Tibial nerve (tissue), 4 donors: Measurements from ENCODE around the gene CCDC171.

ENCODE experiments used
- EP300 ChIP-seq, 2 donors: sonication (generic); formaldehyde crosslinking; IDR thresholded peaks; one replicate each; pipeline ENCODE4 v1.6.1; 2017; ENCODE audit warnings: antibody characterized with exemption in 2 of 2, mild to moderate bottlenecking in 1 of 2
- POLR2A ChIP-seq, 2 donors: fragments of 450-650 bp; IDR thresholded peaks; one replicate each; pipeline ENCODE4 v1.6.1; 2017; ENCODE audit warnings: antibody characterized with exemption in 2 of 2, mild to moderate bottlenecking in 2 of 2, moderate library complexity in 2 of 2
- TF ChIP-seq, protein P1 (sequence below), 5 experiments: fragments of 200-600 bp in 3 of 5; fragments of 450-650 bp in 2 of 5; sonication (generic) in 3 of 5; IDR thresholded peaks; one replicate each; pipeline ENCODE4 v1.5.1; 2016 to 2019; ENCODE audit warnings: antibody characterized with exemption in 5 of 5, mild to moderate bottlenecking in 3 of 5, moderate library complexity in 2 of 5

DNA sequence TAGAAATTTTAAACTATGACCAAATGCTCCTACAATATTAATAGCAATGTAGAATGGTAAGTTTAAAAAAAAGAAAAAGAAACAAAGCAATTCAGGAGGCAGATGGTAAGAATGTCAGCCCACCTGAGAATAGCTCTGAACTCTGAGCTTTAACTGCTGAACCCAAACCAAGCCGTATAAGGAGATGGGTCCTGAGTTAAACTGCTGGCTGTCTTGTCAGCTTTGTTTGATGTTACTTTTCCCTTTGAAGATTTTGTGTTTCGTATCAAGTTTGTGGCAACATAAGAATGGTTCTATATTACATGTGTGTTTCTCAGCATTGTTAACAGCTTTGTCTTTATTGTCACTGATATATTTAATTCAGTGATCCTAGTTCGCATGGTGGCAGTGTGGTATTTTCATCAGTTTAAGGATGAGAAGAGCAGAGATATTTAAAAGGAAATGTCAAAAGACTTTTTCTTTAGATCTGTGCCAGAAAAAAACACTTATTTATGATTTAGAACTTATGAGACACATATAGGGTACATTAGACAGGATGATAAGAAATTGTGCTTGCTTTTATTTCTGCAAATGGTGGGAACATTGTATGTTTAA lies 390.1 kb downstream of the CCDC171 start:
- TF ChIP-seq EP300 (IDR thresholded peaks at IDR 0.05), result no peak
- TF ChIP-seq, protein P1, sequence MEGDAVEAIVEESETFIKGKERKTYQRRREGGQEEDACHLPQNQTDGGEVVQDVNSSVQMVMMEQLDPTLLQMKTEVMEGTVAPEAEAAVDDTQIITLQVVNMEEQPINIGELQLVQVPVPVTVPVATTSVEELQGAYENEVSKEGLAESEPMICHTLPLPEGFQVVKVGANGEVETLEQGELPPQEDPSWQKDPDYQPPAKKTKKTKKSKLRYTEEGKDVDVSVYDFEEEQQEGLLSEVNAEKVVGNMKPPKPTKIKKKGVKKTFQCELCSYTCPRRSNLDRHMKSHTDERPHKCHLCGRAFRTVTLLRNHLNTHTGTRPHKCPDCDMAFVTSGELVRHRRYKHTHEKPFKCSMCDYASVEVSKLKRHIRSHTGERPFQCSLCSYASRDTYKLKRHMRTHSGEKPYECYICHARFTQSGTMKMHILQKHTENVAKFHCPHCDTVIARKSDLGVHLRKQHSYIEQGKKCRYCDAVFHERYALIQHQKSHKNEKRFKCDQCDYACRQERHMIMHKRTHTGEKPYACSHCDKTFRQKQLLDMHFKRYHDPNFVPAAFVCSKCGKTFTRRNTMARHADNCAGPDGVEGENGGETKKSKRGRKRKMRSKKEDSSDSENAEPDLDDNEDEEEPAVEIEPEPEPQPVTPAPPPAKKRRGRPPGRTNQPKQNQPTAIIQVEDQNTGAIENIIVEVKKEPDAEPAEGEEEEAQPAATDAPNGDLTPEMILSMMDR (IDR thresholded peaks at IDR 0.05), result no peak
- TF ChIP-seq POLR2A (IDR thresholded peaks at IDR 0.05), result no peak
